HepG2 (cell line): ENCODE data around the gene ARHGAP12. TPM values are rescaled to one million over a fixed set of nuclear protein-coding genes. Genes with fewer than 3 reads are reported as not detected.

ENCODE experiments used
- ATAC-seq: fragments of 200-7000 bp; cut with Tn5 transposase; 3 replicates; pipeline ENCODE4 v1.9.1; 2020; ENCODE audit warnings: mild to moderate bottlenecking, moderate library complexity
- BruUV-seq: library from RNA; stranded (reverse); fragments of 400-500 nt; replicated peaks from 2 replicates; lab custom pipeline; 2021; lab: Mats Ljungman, UMichigan
- CTCF ChIA-PET: fragments of 300-600 bp; formaldehyde crosslinking; extraction: SDS; loops from one replicate; lab custom pipeline; 2021; ENCODE audit warnings: low total read pairs, inconsistent platforms, low intra/inter-chr PET ratio; lab: Yijun Ruan, JAX
- POLR2A ChIA-PET: fragments of 350-600 bp; sonication (Branson Sonifier 250); formaldehyde crosslinking; loops from one replicate; lab custom pipeline; 2020; ENCODE audit warnings: antibody characterized with exemption, inconsistent platforms; lab: Yijun Ruan, JAX
- DNase-seq: peaks from one replicate; pipeline ENCODE4 v3.0.0-alpha.2; 2015; ENCODE audit warnings: low spot score
- FAIRE-seq: peaks from 3 replicates; lab custom pipeline; 2011; peaks lifted over from hg19 to GRCh38; lab: Jason Lieb, UNC
- H2AFZ ChIP-seq: one replicate; pipeline ENCODE4 v1.6.1; 2011; ENCODE audit warnings: low read length, inconsistent platforms
- H3K27ac ChIP-seq: fragments of 300-600 bp; 3 replicates; pipeline ENCODE4 v1.8.0; 2011; ENCODE audit warnings: mixed run types, mild to moderate bottlenecking, mixed read lengths, low read length, inconsistent platforms; ENCODE audit not compliant: insufficient read depth; ENCODE audit errors: extremely low read length
- H3K27me3 ChIP-seq, 2 experiments: fragments of 200-600 bp in 1 of 2; 2 replicates in 1 of 2; 3 replicates in 1 of 2; pipeline versions ENCODE4 v1.6.0 to v1.8.0; 2011; ENCODE audit warnings: low read length in 2 of 2, mild to moderate bottlenecking in 2 of 2, moderate library complexity in 2 of 2, inconsistent platforms in 1 of 2; ENCODE audit not compliant: insufficient read depth in 2 of 2, control insufficient read depth in 1 of 2
- H3K36me3 ChIP-seq, 2 experiments: fragments of 200-600 bp in 1 of 2; replicated peaks in 1 of 2; 2 replicates in 1 of 2; 3 replicates in 1 of 2; pipeline versions ENCODE4 v1.5.1 to v1.8.0; 2011; ENCODE audit warnings: low read length in 2 of 2, inconsistent platforms in 1 of 2; ENCODE audit not compliant: insufficient read depth in 2 of 2, control insufficient read depth in 1 of 2
- H3K4me1 ChIP-seq: 2 replicates; pipeline ENCODE4 v1.5.1; 2012; ENCODE audit warnings: low read length, inconsistent platforms; ENCODE audit not compliant: insufficient read depth
- H3K4me2 ChIP-seq: 2 replicates; pipeline ENCODE4 v1.6.0; 2011; ENCODE audit warnings: low read depth, low read length, inconsistent platforms
- H3K4me3 ChIP-seq, 3 experiments: fragments of 200-600 bp in 1 of 3; sonication (generic), shearing (Covaris generic) in 1 of 3; replicated peaks in 1 of 3; 2 replicates each; pipeline ENCODE4 v1.5.1; 2011 to 2016; ENCODE audit warnings: low read length in 3 of 3, inconsistent platforms in 2 of 3, low read depth in 2 of 3, mild to moderate bottlenecking in 2 of 3, control low read depth in 1 of 3, mixed read lengths in 1 of 3; ENCODE audit not compliant: insufficient read depth in 1 of 3
- H3K79me2 ChIP-seq: one replicate; pipeline ENCODE4 v1.6.1; 2011; ENCODE audit warnings: low read length, inconsistent platforms; ENCODE audit not compliant: insufficient read depth
- H3K9ac ChIP-seq: 2 replicates; pipeline ENCODE4 v1.6.0; 2011; ENCODE audit warnings: mild to moderate bottlenecking, low read depth, low read length, inconsistent platforms; ENCODE audit not compliant: insufficient read depth
- H3K9me3 ChIP-seq: 2 replicates; pipeline ENCODE4 v1.5.1; 2012; ENCODE audit warnings: mild to moderate bottlenecking, low read length
- H4K20me1 ChIP-seq: 2 replicates; pipeline ENCODE4 v1.6.0; 2011; ENCODE audit warnings: inconsistent platforms, mild to moderate bottlenecking, low read length, moderate library complexity; ENCODE audit not compliant: insufficient read depth
- ATF1 ChIP-seq: IDR thresholded peaks from 2 replicates; pipeline ENCODE4 v1.6.1; 2016; ENCODE audit warnings: mild to moderate bottlenecking, control low read depth
- ATRX ChIP-seq: sonication (generic); formaldehyde crosslinking; IDR thresholded peaks from 2 replicates; pipeline ENCODE4 v1.4.0; 2020; ENCODE audit warnings: missing genetic modification reagents, borderline replicate concordance
- DMAP1 ChIP-seq: IDR thresholded peaks from 2 replicates; pipeline ENCODE4 v1.6.1; 2016
- KDM1A ChIP-seq: IDR thresholded peaks from 2 replicates; pipeline ENCODE4 v1.6.1; 2016; ENCODE audit warnings: missing compliant biosample characterization
- MBD4 ChIP-seq: IDR thresholded peaks from 2 replicates; pipeline ENCODE4 v1.6.1; 2012; ENCODE audit warnings: low read length, inconsistent platforms, borderline replicate concordance
- NFE2L2 ChIP-seq: fragments of 150-350 bp; IDR thresholded peaks from 2 replicates; pipeline ENCODE4 v1.6.1; 2014; ENCODE audit warnings: low read length
- NFYC ChIP-seq: IDR thresholded peaks from 2 replicates; pipeline ENCODE4 v1.6.1; 2016; ENCODE audit warnings: missing genetic modification reagents, missing compliant biosample characterization
- POLR2AphosphoS5 ChIP-seq: IDR thresholded peaks from 2 replicates; pipeline ENCODE4 v1.6.1; 2012; ENCODE audit warnings: low read depth, low read length
- RAD21 ChIP-seq: fragments of 450-650 bp; formaldehyde crosslinking; IDR thresholded peaks from 2 replicates; pipeline ENCODE4 v1.5.0; 2020; ENCODE audit warnings: mild to moderate bottlenecking
- RBM39 ChIP-seq: fragments of 200-400 bp; formaldehyde crosslinking; IDR thresholded peaks from one replicate; pipeline ENCODE4 v1.6.1; 2018; ENCODE audit warnings: antibody characterized with exemption, mild to moderate bottlenecking, low read depth, low read length; ENCODE audit not compliant: poor library complexity, severe bottlenecking
- RXRA ChIP-seq: sonication (generic); formaldehyde crosslinking; IDR thresholded peaks from 2 replicates; pipeline ENCODE4 v1.5.1; 2020; ENCODE audit warnings: missing genetic modification reagents
- SMC3 ChIP-seq: IDR thresholded peaks from 2 replicates; pipeline ENCODE4 v1.6.1; 2011; ENCODE audit warnings: low read length, improper control_type of control experiment
- STAG1 ChIP-seq: sonication (generic); formaldehyde crosslinking; IDR thresholded peaks from 2 replicates; pipeline ENCODE4 v1.4.0; 2020; ENCODE audit warnings: missing genetic modification reagents
- YEATS2 ChIP-seq: sonication (generic); formaldehyde crosslinking; IDR thresholded peaks from 2 replicates; pipeline ENCODE4 v1.4.0; 2020; ENCODE audit warnings: missing genetic modification reagents, borderline replicate concordance
- ZFP1 ChIP-seq: IDR thresholded peaks from 2 replicates; pipeline ENCODE4 v1.6.1; 2016
- ZNF780A ChIP-seq: sonication (generic); formaldehyde crosslinking; IDR thresholded peaks from 2 replicates; pipeline ENCODE4 v1.8.0; 2022; ENCODE audit warnings: mild to moderate bottlenecking, missing genetic modification reagents, moderate library complexity
- WGBS: methylation state at CpG from one replicate; pipeline ENCODE4 v1.1.6; 2017; ENCODE audit warnings: low lambda C conversion rate; 5-methylcytosine and 5-hydroxymethylcytosine counted together
- in situ Hi-C: cut with HindIII; loops from 2 replicates; pipeline ENCODE4 v1.10.0; 2017; ENCODE audit warnings: low pct_unique_long_range_greater_than_20kb; ENCODE audit not compliant: extremely low pct_ligation_motif_present
- intact Hi-C: fragments of 100-400 bp; cut with micrococcal nuclease; formaldehyde crosslinking; loops from one replicate; pipeline ENCODE4 v1.10.0; 2022; ENCODE audit not compliant: unreplicated experiment
- polyA plus RNA-seq, 8 experiments: library from polyadenylated mRNA; depleted of rRNA in 3 of 8; stranded (reverse) in 7 of 8; unstranded in 1 of 8; fragments of >200 nt; fragmentation: Illumina TruSeq in 4 of 8; extraction: Trizol in 4 of 8; gene quantifications; 2 replicates each; pipeline versions ENCODE4 v1.2.1 to v1.2.3, GENCODE V29; 2011 to 2016; ENCODE audit warnings: low read depth in 4 of 8, missing spikeins in 1 of 8, mixed read lengths in 1 of 8; ENCODE audit not compliant: insufficient read depth in 1 of 8
- total RNA-seq, 5 experiments: library from RNA; depleted of rRNA; stranded (reverse); fragments of >200 nt; fragmentation: Illumina TruSeq; extraction: Trizol; gene quantifications; 2 replicates each; pipeline ENCODE4 v1.2.3, GENCODE V29; 2016; ENCODE audit warnings: low read depth in 1 of 5
- TF ChIP-seq, protein P1 (sequence below): fragments of 450-650 bp; IDR thresholded peaks from 2 replicates; pipeline ENCODE4 v1.6.1; 2016
- TF ChIP-seq, protein P2 (sequence below): IDR thresholded peaks from 2 replicates; pipeline ENCODE4 v1.6.1; 2016; ENCODE audit warnings: low read depth
- TF ChIP-seq, protein P3 (sequence below): sonication (generic); formaldehyde crosslinking; IDR thresholded peaks from 2 replicates; pipeline ENCODE4 v1.4.0; 2020; ENCODE audit warnings: missing genetic modification reagents
- TF ChIP-seq, protein P4 (sequence below): sonication (generic); formaldehyde crosslinking; IDR thresholded peaks from 2 replicates; pipeline ENCODE4 v1.5.0; 2020; ENCODE audit warnings: mild to moderate bottlenecking, missing genetic modification reagents, moderate library complexity

ARHGAP12 gene
- total and polyA plus RNA-seq, 2 of the 13 experiments (the other 11 are each of a cell fraction or from before 2014, with no cell fraction given) = 25.0 to 54.6 TPM

DNA sequence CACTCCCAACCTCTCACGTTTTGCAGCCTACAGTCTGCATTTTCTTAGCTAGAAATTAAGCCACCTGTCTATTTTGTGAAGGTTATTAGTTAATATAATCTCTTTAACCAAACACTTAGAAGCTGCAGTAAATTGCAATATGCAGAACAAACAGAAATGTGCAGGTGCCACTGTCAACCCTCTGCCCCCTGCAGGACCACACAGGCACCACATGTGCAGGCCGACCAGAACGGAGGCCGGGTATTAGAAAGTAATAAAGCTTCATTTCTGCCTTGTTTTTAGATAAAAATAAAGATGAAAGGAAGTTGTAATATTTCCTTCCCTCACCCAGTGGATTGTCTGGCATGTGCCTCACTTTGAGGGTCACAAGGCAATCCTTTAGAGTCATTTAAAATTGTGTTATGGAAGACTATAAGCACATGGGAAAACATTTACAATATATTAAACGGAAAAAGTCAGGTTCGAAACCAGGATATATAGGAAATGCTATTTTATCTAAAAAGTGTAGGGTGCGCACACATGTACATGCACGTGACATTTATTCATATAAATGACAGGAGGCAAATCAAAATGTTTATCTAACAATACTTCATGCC, 158.2 kb downstream of the ARHGAP12 start:
- POLR2A ChIA-PET = no interaction called here
- no peak overlapping the region for H3K27ac ChIP-seq
- no peak overlapping the region for H3K9ac ChIP-seq
- H3K79me2 ChIP-seq = no peaks in the 10 kb centered on the region
- FAIRE-seq = peak; percentile 51
- no peak overlapping the region for H3K4me2 ChIP-seq
- peak; percentile 10 for DNase-seq
- WGBS = 8% methylated on average over 8 of the region's 8 CpGs
- H3K27me3 ChIP-seq = peaks cover 1 to 4% of the 10 kb centered on the region in 2 experiments; a peak in 1 of 5 replicates
- intact Hi-C loops = loop anchor here (1.0 to 5.0 kb wide), 2 partner anchors 63 to 1043 kb away; no protein-coding TSS in a partner anchor
- H4K20me1 ChIP-seq = no peaks in the 10 kb centered on the region
- H2AFZ ChIP-seq = no peak overlapping the region
- BruUV-seq = no TSS peak
- in situ Hi-C loops = loop anchor here (25.0 kb wide), 1 partner anchor 983 kb away; no protein-coding TSS in a partner anchor
- CTCF ChIA-PET = interaction anchor here (1.2 to 2.4 kb wide), 4 partner anchors 61 to 1046 kb away, joined by 3 to 13 read pairs (median 6); no protein-coding TSS in a partner anchor
- ATAC-seq = peak; percentile 92
- no peaks in the 10 kb centered on the region for H3K9me3 ChIP-seq
- H3K36me3 ChIP-seq = no peaks in the 10 kb centered on the region
- no peak overlapping the region for H3K4me3 ChIP-seq
- H3K4me1 ChIP-seq = no peaks in the 10 kb centered on the region
- TF ChIP-seq, protein P1, sequence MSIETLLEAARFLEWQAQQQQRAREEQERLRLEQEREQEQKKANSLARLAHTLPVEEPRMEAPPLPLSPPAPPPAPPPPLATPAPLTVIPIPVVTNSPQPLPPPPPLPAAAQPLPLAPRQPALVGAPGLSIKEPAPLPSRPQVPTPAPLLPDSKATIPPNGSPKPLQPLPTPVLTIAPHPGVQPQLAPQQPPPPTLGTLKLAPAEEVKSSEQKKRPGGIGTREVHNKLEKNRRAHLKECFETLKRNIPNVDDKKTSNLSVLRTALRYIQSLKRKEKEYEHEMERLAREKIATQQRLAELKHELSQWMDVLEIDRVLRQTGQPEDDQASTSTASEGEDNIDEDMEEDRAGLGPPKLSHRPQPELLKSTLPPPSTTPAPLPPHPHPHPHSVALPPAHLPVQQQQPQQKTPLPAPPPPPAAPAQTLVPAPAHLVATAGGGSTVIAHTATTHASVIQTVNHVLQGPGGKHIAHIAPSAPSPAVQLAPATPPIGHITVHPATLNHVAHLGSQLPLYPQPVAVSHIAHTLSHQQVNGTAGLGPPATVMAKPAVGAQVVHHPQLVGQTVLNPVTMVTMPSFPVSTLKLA = peak; percentile 37
- TF ChIP-seq NFYC (no peak), ATRX (CRISPR knock-in tag) (no peak), DMAP1 (CRISPR knock-in tag) (no peak), ATF1 (no peak), YEATS2 (no peak), ZFP1 (CRISPR knock-in tag) (no peak), STAG1 (CRISPR knock-in tag) (peak; percentile 78), KDM1A (CRISPR knock-in tag) (no peak), MBD4 (no peak), POLR2AphosphoS5 (no peak), ZNF780A (no peak), RXRA (CRISPR knock-in tag) (no peak), RBM39 (no peak), NFE2L2 (no peak), SMC3 (peak; percentile 78), RAD21 (CRISPR knock-in tag) (peak; percentile 54; the same call in 1 of the 2 replicates)
- TF ChIP-seq, protein P2, sequence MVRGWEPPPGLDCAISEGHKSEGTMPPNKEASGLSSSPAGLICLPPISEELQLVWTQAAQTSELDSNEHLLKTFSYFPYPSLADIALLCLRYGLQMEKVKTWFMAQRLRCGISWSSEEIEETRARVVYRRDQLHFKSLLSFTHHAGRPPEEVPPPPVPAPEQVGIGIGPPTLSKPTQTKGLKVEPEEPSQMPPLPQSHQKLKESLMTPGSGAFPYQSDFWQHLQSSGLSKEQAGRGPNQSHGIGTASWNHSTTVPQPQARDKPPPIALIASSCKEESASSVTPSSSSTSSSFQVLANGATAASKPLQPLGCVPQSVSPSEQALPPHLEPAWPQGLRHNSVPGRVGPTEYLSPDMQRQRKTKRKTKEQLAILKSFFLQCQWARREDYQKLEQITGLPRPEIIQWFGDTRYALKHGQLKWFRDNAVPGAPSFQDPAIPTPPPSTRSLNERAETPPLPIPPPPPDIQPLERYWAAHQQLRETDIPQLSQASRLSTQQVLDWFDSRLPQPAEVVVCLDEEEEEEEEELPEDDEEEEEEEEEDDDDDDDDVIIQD (CRISPR knock-in tag) = no peak
- TF ChIP-seq, protein P3, sequence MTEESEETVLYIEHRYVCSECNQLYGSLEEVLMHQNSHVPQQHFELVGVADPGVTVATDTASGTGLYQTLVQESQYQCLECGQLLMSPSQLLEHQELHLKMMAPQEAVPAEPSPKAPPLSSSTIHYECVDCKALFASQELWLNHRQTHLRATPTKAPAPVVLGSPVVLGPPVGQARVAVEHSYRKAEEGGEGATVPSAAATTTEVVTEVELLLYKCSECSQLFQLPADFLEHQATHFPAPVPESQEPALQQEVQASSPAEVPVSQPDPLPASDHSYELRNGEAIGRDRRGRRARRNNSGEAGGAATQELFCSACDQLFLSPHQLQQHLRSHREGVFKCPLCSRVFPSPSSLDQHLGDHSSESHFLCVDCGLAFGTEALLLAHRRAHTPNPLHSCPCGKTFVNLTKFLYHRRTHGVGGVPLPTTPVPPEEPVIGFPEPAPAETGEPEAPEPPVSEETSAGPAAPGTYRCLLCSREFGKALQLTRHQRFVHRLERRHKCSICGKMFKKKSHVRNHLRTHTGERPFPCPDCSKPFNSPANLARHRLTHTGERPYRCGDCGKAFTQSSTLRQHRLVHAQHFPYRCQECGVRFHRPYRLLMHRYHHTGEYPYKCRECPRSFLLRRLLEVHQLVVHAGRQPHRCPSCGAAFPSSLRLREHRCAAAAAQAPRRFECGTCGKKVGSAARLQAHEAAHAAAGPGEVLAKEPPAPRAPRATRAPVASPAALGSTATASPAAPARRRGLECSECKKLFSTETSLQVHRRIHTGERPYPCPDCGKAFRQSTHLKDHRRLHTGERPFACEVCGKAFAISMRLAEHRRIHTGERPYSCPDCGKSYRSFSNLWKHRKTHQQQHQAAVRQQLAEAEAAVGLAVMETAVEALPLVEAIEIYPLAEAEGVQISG (CRISPR knock-in tag) = no peak
- TF ChIP-seq, protein P4, sequence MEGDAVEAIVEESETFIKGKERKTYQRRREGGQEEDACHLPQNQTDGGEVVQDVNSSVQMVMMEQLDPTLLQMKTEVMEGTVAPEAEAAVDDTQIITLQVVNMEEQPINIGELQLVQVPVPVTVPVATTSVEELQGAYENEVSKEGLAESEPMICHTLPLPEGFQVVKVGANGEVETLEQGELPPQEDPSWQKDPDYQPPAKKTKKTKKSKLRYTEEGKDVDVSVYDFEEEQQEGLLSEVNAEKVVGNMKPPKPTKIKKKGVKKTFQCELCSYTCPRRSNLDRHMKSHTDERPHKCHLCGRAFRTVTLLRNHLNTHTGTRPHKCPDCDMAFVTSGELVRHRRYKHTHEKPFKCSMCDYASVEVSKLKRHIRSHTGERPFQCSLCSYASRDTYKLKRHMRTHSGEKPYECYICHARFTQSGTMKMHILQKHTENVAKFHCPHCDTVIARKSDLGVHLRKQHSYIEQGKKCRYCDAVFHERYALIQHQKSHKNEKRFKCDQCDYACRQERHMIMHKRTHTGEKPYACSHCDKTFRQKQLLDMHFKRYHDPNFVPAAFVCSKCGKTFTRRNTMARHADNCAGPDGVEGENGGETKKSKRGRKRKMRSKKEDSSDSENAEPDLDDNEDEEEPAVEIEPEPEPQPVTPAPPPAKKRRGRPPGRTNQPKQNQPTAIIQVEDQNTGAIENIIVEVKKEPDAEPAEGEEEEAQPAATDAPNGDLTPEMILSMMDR (CRISPR knock-in tag) = peak; percentile 76
